Activated naive CD4-positive, alpha-beta T cell treated with anti-CD3 and anti-CD28 coated beads, Interleukin-2, amount 50 U/mL, for 16 hours (primary cell): Measurements from ENCODE around the gene TOP1.

Experiments used
- DNase-seq: peaks from one replicate; pipeline ENCODE4 v3.0.0-alpha.2; 2020

The TOP1 gene

DNA sequence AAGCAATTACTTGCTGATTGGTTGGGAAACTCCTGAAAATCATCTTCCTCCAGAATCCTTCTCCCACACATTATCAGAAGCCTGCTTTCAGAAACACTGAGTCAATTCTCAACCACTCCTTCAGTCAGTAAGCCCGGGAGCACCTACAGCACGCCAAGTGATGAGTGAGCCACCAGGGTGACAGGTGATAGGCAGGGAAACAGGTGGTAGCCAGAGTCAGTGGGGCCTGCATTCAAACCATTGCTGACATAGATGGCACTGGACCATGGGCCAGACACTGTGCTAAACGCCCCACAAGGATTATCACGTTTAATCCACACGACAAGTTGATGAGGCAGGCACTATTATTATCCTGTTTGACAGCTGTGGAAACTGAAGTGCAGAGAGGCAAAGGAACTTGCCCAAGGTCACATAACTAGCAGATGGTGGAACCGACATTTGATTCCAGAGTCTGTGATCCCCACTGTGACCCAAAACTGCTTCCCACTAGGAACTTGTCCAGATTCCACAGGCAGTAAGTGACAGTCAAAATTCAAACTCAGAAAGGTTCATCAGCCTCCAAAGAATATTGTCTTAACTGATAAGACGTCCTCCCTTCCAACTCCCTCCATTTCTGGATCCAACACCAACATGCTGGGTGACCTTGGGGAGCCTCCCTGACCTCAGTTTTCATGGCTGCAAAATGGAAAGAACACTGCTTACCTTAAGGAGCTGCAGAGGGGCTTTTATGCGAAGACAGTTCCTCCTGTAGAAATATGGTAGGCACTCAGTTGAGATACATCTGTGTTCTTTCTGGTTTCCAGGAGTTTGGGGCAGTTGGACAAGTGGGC, 23.9 kb upstream of the TOP1 start:
- DNase-seq = no peak

DNA sequence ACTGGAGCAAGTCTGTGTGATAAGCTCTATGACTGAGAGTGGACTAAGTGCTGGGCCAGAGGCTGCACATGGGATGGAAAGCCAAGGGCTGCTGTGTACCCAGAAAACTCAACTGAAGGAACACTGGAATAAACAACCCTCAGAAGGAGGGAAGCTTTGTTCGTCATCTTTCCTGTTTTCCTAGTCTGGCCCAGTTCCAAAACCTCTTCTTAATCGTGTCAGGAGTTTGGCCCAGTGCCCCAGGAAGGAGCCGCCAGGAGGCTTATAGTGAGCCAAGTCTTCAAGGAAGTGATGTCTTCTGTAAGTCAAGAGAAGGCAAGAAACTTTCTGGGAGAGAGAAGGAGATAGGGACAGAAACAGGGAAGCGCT, 23.3 kb upstream of the TOP1 start:
- DNase-seq = no peak

DNA sequence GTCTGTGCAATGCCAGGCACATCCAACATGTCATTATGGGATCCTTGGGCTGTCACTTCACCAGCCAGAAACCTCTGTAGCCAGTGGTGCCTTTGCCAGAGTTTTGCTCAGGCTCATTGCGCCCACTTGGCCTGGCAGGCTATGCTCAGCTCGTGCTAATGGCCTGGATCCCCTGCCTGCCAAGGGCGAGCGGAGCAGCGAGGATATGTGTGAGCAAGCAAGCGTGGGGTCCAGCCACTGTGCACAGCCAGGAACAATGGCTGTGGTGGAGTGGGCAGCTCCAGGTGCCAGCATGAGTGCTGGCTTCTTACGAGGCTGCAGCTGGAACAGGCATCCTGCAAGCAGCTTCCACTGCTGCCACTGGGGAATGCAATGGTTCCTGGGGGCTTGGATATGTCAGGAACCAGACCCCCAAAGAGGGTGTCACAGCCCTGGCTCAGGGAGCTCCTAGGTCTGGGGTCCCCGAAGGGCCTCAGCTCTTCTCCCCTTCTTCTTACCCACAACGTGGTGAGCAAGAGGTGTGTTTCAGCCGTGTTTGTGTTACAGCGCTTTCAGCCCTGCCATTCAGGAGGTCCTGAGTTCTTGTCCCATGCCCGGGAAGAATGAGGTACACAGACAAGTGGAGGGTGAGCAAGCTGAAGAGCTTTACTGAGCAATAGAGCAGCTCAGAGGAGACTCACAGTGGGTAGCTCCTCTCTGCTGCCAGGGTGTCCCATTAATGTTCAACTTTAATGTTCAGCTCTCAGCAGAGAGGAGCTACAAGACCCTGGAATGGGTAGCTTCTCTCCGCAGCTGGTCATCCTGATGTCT, 22.3 kb upstream of the TOP1 start:
- DNase-seq = no peak

DNA sequence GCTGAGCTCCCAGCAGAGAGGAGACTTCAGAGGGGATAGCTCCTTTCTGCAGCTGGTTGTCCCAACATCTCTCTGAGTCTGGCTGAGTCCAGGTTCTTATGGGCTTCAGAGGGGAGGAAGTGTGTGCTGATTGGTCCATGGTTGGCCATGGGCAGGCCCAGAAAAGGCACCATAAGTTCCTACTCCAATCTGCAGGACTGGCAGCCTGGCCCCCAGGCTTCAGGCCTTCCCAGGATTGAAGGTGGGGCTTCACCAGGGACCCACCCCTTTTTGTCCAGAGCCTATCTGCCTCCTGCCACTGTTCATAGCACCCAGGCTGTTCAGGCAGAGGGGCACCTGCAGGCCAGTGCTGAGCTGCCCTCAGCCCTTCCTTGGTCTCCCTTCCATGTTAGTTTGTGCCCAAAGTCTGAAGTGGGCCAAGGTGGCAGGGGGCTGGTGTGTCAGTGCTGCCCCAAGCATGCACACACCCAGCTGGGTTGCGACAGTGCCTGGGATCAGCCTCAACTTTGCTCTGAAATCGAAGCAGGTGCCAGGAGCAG, 21.6 kb upstream of the TOP1 start:
- DNase-seq = no peak

DNA sequence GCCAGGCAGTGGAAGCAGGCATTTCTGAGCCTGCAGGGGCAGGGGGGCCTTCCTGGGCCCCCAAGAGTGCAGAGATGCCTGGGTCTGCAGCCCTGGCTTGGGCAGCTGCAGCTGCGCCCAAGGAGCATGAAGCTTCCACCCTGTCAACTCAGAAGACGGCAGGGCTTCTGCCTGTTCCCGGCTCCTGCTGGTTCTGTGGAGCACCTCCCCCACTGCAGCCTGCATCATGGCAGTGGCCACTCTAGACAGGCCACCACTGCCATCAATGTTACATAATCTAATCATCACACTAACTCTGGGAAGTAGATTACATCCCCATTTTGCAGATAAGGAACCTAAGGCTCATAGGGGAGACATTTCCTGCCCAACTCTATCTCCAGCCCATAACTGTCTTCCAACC, 21.1 kb upstream of the TOP1 start:
- no peak for DNase-seq

DNA sequence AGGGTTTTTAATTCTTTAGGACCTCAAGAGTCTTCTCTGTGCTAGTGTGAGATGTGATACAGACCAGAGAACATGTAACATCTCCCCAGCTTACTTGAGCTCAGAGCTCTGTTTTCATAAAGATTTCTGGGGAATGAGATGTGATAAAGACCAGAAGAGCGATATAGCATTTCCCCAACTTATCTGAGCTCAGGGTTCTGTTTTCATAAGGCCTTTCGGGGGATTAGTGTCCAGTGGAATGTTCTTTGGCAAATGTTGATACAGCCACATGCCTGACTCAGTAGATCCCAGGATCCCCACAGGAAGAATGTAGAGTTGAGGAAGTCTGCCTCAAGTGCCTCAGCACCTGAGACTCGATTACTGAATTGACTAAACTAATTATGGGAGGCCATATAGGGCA, 18.7 kb upstream of the TOP1 start:
- DNase-seq = no peak

DNA sequence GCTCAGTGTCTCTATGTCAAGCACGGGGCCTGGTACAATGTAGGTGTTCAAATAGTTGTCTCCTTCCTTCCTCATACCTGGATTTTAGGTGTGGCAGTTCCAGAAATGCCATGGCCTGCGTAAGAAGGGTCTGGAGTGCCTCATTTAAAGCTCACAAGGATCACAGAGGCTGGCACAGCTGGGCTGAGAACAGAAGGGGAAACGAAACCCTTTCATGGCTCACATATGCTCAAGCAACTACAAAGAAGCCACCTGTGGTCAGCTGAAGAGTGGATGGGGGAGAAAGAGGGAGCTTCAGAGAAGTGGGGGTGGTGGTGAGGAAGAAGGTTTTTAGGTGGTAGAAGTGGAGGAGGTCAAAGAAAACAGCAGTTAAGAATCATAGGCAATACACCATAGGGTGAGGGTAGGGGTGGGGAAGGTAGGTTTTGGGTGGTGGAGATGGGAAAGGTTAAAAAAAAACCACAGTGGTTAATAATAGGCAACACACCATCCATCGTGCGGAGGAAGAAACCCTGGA, 17.0 kb upstream of the TOP1 start:
- DNase-seq = no peak

DNA sequence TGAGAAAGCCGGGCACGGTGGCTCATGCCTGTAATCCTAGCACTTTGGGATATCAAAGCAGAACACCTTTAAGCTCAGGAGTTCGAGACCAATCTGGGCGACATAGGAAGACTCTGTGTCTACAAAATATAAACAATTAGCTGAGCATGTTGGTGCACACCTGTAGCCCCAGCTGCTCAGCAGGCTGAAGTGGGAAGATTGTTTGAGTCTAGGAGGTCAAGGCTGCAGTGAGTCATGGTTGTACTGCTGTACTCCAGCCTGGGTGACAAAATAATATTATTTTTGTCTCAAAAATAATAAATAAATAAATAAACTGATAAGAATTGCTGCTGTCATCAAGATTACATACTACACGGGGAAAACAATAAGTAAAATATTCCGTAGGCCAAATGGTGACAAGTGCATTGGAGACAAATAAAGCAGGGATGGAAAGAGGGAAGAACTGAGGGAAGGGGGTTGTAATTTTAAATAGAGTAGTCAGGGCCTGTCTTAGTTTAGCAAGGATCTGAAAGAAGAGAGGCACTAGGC, 14.0 kb upstream of the TOP1 start:
- DNase-seq = no peak

DNA sequence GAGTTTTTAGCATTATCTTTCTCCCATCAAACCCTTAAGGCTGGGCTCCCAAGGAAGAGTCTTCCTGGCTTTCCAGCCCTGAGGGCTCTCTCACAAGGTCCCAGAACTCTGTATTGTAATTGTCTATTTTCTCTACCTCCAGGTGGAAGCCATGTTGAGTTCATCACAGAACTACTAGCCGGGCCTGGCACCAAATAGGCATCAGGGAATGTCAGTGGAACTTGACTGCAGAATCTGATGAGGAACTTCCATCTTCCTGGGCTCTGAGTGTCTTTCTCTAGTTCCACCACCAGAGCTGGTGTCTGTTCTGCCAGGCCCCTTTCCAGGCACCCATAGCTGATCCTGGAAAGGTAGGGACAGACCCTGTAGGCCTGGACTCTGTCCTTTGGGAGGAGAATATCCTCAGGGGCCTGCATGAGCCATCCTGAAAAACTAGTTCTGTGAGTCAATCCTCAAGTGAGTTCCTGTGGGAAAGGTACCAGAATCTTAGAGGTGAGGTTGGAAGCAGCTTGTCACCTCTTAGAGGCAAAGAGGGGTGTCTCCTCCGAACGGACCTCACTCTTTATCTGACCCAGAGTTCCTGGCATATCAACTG, 11.1 kb upstream of the TOP1 start:
- no peak for DNase-seq

DNA sequence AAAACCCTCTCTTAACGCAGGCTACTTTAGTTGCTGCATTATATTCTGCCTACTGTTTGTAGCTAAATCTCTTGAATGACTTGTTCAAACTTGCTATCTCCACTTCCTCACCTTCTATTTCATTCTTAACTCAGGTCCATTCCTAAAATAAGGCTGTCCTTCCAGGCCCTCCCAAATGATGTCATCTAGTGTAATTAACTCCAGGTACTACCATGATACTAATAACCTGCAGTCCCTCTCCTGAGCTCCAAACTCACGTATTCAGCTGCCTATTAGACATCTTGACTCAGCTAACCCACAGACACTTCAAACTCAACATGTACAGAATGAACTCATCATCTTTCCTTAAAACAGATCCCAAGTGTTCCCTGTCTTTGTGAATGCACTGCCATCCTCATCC, 10.5 kb upstream of the TOP1 start:
- DNase-seq = no peak

DNA sequence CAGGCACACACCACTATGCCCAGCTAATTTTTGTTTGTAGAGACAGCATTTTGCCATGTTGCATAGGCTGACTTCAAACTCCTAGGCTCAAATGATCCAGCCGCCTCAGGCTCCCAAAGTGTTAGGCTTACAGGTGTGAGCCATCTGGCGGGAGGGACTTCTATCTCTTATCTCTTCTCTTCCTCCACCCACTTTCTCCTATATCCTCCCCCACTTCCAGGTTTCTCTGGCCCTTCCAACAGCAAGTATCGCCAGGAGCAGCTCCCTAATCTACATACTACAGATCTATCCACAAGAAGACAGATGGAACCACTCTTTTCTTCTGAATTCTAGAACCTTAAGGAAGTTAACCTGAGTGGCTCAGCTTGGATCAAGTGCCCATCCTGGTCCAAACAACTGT, 5.1 kb upstream of the TOP1 start:
- DNase-seq = no peak

DNA sequence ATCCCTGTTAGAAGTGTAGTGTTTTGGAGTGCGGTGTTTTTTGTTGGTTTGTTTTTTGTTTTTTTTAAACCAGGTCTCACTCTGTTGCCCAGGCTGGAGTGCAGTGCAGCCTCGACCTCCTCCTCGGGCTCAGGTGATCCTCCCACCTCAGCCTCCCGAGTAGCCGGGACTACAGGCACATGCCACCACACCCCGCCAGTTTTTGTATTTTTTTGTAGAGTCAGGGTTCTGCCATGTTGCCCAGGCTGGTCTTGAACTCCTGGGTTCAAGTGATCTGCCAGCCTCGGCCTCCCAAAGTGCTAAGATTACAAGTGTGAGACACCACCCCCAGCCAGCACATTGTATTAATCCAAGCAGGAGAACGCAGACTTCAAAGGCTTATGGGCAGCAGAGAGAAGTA, 1.3 kb upstream of the TOP1 start:
- no peak for DNase-seq

DNA sequence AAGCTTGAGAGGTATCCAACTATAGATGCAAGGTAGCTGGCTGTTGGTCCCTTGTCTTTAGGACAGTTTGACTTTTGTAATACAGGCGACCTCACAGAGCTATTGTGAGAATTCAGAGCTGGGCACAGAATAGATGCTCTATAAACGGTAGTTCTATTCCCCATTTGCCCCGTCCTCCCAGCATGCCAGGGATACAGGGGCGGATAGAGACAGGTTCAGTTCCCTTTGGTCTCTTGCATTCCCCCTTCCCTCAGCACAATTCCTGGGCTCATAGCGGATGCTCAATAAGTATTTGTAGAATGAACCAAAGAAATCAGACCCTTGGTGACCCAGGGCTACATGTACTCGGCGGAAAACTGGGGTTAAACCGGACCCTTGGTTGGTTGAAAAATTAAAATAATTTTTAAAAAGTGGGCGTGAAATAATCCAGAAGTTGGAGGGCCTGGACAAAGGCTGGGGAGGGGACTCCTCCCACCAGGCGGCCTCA, 707 bp upstream of the TOP1 start:
- no peak for DNase-seq

DNA sequence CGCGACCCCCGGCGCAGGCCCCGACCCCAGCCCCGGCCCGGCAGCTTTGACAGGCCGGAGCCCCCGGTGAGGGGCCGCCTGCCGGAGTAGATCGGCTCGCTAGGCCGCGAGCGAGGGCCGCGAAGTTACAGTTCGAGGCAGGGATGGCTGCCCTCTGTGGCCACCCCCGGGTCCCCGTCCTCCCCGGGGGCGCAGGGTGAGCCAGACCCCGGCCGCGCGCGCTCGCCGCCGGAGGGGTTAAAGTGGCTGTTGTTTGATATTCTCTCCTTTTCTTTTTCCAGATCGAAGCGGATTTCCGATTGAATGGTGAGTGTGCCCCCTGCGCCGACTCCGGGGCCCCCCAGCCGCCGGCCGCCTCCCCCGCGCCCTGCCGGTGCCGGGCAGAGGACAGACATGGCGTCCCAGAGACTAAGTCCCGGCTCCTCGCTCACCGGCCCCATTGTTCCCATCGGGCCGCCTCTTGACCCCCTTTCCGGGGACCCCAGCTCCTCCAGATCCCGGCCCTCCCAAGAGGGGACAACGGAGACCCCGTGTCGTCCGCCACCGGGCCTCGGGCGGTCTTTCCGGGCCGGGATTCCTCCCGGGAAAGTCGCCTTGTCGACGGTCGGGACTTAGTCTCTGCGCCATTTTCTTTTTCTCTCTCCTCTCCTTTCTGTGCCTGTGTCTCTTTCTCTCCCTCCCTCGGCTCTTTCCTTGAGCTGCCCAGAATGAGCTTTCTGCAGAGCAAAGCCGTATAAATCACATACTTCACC, 704 bp downstream of the TOP1 start:
- peak; percentile 42 for DNase-seq

DNA sequence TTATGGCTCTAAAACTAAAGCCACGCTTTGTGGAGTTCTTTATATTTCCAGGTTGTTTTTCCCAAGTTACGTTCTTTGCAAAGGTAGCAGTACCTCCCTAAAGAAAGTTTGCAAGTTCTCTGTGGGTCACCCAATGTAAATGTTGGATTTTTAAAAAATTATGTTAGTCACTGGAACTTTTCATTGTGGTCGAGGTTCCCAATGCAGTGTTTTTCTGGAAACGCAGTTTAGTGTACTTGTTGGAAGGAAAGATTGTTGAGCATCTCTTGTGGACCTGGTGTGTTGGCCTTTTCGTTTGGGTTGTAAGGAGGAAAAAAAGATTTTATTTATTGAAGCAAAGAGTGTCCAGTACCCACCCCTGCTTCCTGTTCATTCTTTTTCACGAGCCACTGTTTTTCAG, 1.4 kb downstream of the TOP1 start:
- DNase-seq = no peak

DNA sequence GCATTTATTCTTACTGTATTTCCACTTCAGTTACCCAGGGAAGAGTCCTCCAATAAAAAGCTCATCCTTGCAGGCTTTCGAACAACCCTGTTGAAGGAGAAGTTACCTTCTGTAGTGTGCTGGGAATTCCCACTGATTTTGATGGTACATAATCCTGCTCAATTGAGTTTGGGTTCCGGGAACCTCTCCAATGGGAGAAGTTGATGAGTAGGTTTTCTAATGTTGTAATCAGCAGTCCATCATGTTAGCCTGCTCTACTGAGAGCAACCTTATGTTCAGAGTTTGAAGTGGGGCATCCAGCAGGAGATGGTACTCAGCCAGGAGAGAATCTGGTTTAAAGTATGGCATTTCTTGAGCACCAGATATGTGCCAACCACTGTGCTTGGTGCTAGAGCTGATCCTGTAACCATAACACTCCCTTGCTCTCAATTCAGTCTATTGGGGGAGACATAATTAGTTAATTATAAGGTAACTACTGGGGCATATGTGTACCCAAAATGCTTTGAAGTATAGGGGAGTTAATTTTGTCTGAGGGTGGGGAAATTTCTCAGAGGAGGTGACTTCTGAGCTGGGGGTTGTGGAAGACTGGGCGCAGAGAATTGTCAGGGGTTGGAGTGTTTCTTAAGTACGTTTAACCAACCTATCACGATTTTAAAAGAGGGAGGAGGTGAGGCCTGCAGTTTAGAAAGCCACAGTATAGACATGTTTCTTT, 2.1 kb downstream of the TOP1 start:
- DNase-seq = no peak

DNA sequence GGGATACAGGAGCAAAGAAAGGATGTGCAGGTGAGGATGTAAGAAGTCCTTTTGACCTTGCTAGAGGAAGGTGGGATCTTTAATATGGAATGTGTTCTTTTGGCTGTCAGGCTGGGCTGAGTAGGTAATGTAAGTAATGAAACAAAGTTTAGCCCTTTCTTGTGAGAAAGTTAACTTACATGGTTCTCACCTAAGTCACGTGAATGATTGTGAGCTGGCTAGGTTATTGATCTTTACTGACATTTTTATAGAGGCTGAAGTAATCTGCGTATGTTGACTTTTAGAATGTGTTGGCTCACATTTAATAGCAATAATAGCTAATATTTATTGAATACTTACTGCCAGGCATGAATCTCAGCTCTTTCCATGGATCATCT, 2.6 kb downstream of the TOP1 start:
- DNase-seq = no peak

DNA sequence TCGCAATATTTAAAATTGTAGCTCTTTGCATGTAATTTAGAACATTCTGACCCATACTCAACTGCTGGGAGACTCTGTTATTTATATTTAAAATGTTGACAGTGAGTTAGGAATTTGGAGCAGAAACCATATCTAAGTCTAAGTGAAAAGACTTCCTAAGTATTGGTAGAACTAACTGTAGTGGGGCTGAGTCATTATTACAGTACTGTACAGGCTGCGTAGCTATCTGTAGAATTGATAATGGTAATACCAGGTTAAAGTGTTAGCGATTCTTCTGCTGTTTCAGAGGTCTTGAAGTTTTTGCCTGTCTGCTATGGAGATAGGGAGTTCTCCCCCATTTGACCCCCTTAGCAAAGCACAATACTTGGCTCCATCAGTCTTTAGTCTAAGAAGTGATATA, 3.6 kb downstream of the TOP1 start:
- no peak for DNase-seq

DNA sequence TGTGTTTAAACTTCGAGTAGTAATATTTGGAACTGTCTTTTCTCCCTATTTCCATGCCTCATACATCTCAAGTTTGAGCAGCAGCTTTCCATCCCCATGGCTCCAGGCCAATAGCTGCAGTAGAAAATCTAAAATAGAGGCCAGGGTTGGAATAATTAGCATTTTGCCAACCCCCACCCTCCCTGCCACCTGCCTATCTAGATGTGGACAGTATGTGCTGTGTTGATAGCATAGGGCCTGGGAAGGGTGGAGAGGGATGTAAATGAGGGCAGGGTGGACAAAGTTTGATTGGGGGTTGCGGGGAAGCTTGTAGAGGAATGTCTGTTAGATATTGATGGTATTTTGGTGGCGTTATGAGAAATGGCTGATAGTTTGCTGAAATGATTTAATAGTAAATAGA, 5.6 kb downstream of the TOP1 start:
- no peak for DNase-seq

DNA sequence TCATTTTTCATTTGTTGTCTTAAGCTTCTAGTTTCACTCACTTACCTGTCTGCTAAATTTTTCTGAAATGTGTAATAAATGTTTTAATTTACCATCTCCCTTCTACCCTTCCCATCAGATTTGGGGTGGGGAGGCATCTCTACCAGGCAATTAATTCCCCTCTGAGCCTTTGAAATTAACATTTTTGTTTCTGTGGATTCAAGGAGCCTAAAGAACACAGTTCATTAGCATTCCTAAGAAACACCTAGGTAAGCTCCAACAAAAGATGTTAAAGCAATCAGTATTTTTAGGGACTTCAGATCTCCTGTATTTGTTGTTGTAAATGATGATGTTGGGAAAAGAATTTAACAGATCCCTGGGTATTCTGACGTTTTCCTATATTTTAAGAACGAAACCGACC, 6.6 kb downstream of the TOP1 start:
- DNase-seq = no peak

DNA sequence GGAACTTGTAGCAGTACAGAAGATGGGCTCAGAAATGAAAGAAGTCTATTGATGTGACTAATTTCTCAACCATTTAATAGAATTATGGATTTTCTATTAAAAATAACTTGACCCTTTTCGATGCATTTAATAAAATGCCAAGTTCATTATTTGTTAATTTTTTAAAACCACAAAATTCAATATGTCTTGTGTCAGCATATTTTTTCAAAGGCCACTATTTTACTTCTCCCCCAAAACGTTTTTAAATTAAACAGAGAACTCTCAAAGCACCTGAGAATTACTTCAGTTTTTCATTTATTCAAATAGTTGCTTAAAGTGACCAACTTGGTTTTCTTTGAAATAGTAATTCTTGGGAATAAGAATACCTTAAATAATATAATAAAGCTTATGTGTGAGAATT, 8.6 kb downstream of the TOP1 start:
- no peak for DNase-seq
